22Rv1 (cell line): ENCODE measurements around the gene KDM2A.
A peak's percentile ranks its signal among the peaks of the same experiment; 100 is the strongest.

ENCODE experiments used
- H3K27ac ChIP-seq: fragments of 450-650 bp; 2 replicates; pipeline ENCODE4 v1.5.1; 2017
- CTCF ChIP-seq: fragments of 450-650 bp; IDR thresholded peaks from 2 replicates; pipeline ENCODE4 v1.5.1; 2017; ENCODE audit warnings: mild to moderate bottlenecking
- ZFX ChIP-seq: fragments of 450-650 bp; IDR thresholded peaks from 2 replicates; pipeline ENCODE4 v1.6.1; 2017; ENCODE audit warnings: antibody characterized with exemption, borderline replicate concordance

The KDM2A gene

GRCh38 chr11:67289226-67289650 lies 170.2 kb downstream of the KDM2A start, which contains the start of gene ANKRD13D:
Gene ANKRD13D, plus strand, starts transcription at chr11:67289303. Its CDS starts 158 bp downstream, at chr11:67289461.
- peak within 1 kb of the TSS; percentile 91 for H3K27ac ChIP-seq
- TF ChIP-seq CTCF: peak; percentile 30; the same call in 1 of the 2 replicates
- TF ChIP-seq ZFX: no peak

GRCh38 chr11:67289651-67290479 lies 170.8 kb downstream of the KDM2A start:
- peak overlapping the region; percentile 91 for H3K27ac ChIP-seq

GRCh38 chr11:67290801-67291200 lies 171.7 kb downstream of the KDM2A start:
- TF ChIP-seq CTCF (no peak), ZFX (no peak)
- H3K27ac ChIP-seq: no peak overlapping the region

More at GRCh38 chr11:67289651-67290479, 170.8 kb downstream of the KDM2A start:
- no peak for TF ChIP-seq ZFX
- TF ChIP-seq CTCF: no peak

GRCh38 chr11:67291481-67292381 lies 172.7 kb downstream of the KDM2A start:
- no peak for TF ChIP-seq ZFX
- no peak for TF ChIP-seq CTCF
- no peak overlapping the region for H3K27ac ChIP-seq

- no peak overlapping the region for H3K27ac ChIP-seq
- TF ChIP-seq CTCF (no peak), ZFX (no peak)
Observed at GRCh38 chr11:67292671-67293070, 173.6 kb downstream of the KDM2A start.

- no peak overlapping the region for H3K27ac ChIP-seq
- TF ChIP-seq ZFX (no peak), CTCF (no peak)
Observed at GRCh38 chr11:67293090-67293489, 174.0 kb downstream of the KDM2A start.
